Measurements from ENCODE around the gene PRPSAP1.
A peak's percentile ranks its signal among the peaks of the same experiment; 100 is the strongest.

Gene PRPSAP1

GRCh38 chr17:76369379-76369778 is 15.7 kb upstream of the PRPSAP1 start:
- Histone ChIP-seq H3K36me3 (ENCODE audit: control insufficient read depth in 2 of 2, insufficient read depth in 1 of 2, low read length in 2 of 2) (no peaks in the 10 kb centered on the region), H3K4me1 (ENCODE audit: control insufficient read depth, insufficient read depth, low read length) (peaks cover 12% of the 10 kb centered on the region), H3K4me3 (ENCODE audit: low read depth, low read length) (no peak overlapping the region), H3K27ac (ENCODE audit: extremely low read depth, low read depth, low read length) (no peak overlapping the region), H3K9me3 (ENCODE audit: control insufficient read depth, insufficient read depth, low read depth, low read length) (no peaks in the 10 kb centered on the region)
- ChIA-PET CTCF (interaction anchor here (0.5 to 2.1 kb wide), 7 partner anchors 10 to 90 kb away, joined by 3 to 17 read pairs (median 6); partner anchors contain the start of gene SPHK1), POLR2A (interaction anchor here (0.7 to 2.4 kb wide), 2 partner anchors 16 to 95 kb away, joined by 5 to 13 read pairs; partner anchors contain the start of gene PRPSAP1)
- TF ChIP-seq ZNF416 (tag by site-specific recombination; IDR thresholded peaks at IDR 0.05) (no peak), ZNF561 (tag by site-specific recombination; IDR thresholded peaks at IDR 0.05; ENCODE audit: borderline replicate concordance) (no peak), ZSCAN30 (tag by site-specific recombination; IDR thresholded peaks at IDR 0.05) (no peak), ZNF501 (tag by site-specific recombination; IDR thresholded peaks at IDR 0.05) (no peak), ZIC2 (tag by site-specific recombination; IDR thresholded peaks at IDR 0.05) (no peak), ZNF510 (tag by site-specific recombination; IDR thresholded peaks at IDR 0.05; ENCODE audit: insufficient replicate concordance) (no peak), PRDM1 (tag by site-specific recombination; IDR thresholded peaks at IDR 0.05) (no peak), ZNF140 (tag by site-specific recombination; IDR thresholded peaks at IDR 0.05) (no peak), ZNF248 (tag by site-specific recombination; IDR thresholded peaks at IDR 0.05) (no peak), ZNF521 (tag by site-specific recombination; IDR thresholded peaks at IDR 0.05) (no peak), ZNF514 (tag by site-specific recombination; IDR thresholded peaks at IDR 0.05) (no peak), ZNF16 (tag by site-specific recombination; IDR thresholded peaks at IDR 0.05; ENCODE audit: low read depth) (no peak)
- TF ChIP-seq, protein P1, sequence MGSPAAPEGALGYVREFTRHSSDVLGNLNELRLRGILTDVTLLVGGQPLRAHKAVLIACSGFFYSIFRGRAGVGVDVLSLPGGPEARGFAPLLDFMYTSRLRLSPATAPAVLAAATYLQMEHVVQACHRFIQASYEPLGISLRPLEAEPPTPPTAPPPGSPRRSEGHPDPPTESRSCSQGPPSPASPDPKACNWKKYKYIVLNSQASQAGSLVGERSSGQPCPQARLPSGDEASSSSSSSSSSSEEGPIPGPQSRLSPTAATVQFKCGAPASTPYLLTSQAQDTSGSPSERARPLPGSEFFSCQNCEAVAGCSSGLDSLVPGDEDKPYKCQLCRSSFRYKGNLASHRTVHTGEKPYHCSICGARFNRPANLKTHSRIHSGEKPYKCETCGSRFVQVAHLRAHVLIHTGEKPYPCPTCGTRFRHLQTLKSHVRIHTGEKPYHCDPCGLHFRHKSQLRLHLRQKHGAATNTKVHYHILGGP (tag by site-specific recombination; IDR thresholded peaks at IDR 0.05): no peak

DNA sequence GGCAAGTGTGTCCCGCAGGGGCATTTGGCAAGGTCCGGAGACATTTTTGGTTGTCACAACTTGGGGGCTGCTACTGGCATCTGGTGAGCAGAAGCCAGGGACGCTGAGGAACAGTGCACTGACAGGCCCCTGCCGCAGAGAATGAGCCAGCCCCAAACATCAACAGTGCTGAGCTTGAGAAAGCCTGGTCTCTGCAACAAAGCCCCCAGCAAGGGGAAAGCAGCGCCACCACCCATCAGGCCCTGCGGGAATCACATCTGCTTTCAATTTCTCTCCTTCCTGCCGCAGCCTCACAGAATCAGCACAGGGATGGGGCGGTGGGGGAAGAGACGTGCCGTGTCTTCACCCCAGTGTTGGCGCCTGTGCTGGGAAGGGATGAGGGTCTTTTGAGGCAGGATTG is 14.8 kb upstream of the PRPSAP1 start:
- ChIA-PET CTCF (interaction anchor here (1.1 to 2.1 kb wide), 3 partner anchors 13 to 18 kb away, joined by 3 to 17 read pairs (median 4); no protein-coding TSS in a partner anchor), POLR2A (interaction anchor here (0.7 to 2.4 kb wide), 3 partner anchors 15 to 94 kb away, joined by 5 to 13 read pairs (median 6); partner anchors contain the start of gene PRPSAP1)
- Histone ChIP-seq H3K4me3 (ENCODE audit: low read depth, low read length) (no peak overlapping the region), H3K27ac (ENCODE audit: extremely low read depth, low read depth, low read length) (no peak overlapping the region), H3K9me3 (ENCODE audit: control insufficient read depth, insufficient read depth, low read depth, low read length) (no peaks in the 10 kb centered on the region), H3K4me1 (ENCODE audit: control insufficient read depth, insufficient read depth, low read length) (peaks cover 12% of the 10 kb centered on the region), H3K36me3 (ENCODE audit: control insufficient read depth in 2 of 2, insufficient read depth in 1 of 2, low read length in 2 of 2) (no peaks in the 10 kb centered on the region)
- TF ChIP-seq GLI4 (tag by site-specific recombination; IDR thresholded peaks at IDR 0.05) (no peak), ZNF555 (tag by site-specific recombination; conservative IDR thresholded peaks at IDR 0.05) (no peak), SALL2 (tag by site-specific recombination; IDR thresholded peaks at IDR 0.05; ENCODE audit: borderline replicate concordance) (no peak), ZFP41 (tag by site-specific recombination; IDR thresholded peaks at IDR 0.05; ENCODE audit: borderline replicate concordance) (no peak), ZNF473 (tag by site-specific recombination; IDR thresholded peaks at IDR 0.05) (no peak), IKZF3 (tag by site-specific recombination; IDR thresholded peaks at IDR 0.05) (no peak), ZNF121 (tag by site-specific recombination; IDR thresholded peaks at IDR 0.05) (no peak)
- TF ChIP-seq, protein P2, sequence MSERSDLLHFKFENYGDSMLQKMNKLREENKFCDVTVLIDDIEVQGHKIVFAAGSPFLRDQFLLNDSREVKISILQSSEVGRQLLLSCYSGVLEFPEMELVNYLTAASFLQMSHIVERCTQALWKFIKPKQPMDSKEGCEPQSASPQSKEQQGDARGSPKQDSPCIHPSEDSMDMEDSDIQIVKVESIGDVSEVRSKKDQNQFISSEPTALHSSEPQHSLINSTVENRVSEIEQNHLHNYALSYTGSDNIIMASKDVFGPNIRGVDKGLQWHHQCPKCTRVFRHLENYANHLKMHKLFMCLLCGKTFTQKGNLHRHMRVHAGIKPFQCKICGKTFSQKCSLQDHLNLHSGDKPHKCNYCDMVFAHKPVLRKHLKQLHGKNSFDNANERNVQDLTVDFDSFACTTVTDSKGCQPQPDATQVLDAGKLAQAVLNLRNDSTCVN (tag by site-specific recombination; optimal IDR thresholded peaks at IDR 0.05): no peak

DNA sequence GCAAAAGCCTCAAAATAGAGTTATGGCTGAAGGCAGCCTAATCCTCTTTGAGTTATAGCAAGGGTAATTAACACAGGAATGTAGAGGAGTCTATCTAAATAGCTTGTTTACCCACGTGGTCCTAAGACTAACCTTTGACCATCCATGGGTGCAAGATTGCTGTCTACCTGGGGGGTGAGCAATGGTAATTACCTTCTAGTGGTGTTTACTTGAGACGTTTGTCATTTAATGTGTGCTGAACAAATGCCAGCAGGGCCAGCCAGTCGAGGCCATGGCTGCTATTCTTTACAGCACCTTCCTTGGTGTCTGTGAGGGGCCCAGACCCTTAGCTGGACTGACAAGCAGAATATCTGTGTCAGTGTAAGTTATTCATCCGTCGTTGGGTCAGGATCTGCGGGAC is 13.9 kb upstream of the PRPSAP1 start:
- ChIA-PET CTCF (interaction anchor here (0.5 to 1.1 kb wide), 5 partner anchors 13 to 594 kb away, joined by 3 to 4 read pairs (median 3); partner anchors contain the start of gene PRPSAP1), POLR2A (no interaction called here)
- H3K4me3 ChIP-seq (ENCODE audit: low read depth, low read length): no peak overlapping the region
- peaks cover 12% of the 10 kb centered on the region for H3K4me1 ChIP-seq (ENCODE audit: control insufficient read depth, insufficient read depth, low read length)
- H3K9me3 ChIP-seq (ENCODE audit: control insufficient read depth, insufficient read depth, low read depth, low read length): no peaks in the 10 kb centered on the region
- no peaks in the 10 kb centered on the region for H3K36me3 ChIP-seq (ENCODE audit: control insufficient read depth in 2 of 2, insufficient read depth in 1 of 2, low read length in 2 of 2)
- no peak overlapping the region for H3K27ac ChIP-seq (ENCODE audit: extremely low read depth, low read depth, low read length)
- TF ChIP-seq ZNF747 (tag by site-specific recombination; IDR thresholded peaks at IDR 0.05): no peak
- no peak for TF ChIP-seq ZNF76 (tag by site-specific recombination; IDR thresholded peaks at IDR 0.05; ENCODE audit: borderline replicate concordance, low read depth)
- TF ChIP-seq MYNN (tag by site-specific recombination; IDR thresholded peaks at IDR 0.05; ENCODE audit: borderline replicate concordance): no peak
- TF ChIP-seq, protein P3, sequence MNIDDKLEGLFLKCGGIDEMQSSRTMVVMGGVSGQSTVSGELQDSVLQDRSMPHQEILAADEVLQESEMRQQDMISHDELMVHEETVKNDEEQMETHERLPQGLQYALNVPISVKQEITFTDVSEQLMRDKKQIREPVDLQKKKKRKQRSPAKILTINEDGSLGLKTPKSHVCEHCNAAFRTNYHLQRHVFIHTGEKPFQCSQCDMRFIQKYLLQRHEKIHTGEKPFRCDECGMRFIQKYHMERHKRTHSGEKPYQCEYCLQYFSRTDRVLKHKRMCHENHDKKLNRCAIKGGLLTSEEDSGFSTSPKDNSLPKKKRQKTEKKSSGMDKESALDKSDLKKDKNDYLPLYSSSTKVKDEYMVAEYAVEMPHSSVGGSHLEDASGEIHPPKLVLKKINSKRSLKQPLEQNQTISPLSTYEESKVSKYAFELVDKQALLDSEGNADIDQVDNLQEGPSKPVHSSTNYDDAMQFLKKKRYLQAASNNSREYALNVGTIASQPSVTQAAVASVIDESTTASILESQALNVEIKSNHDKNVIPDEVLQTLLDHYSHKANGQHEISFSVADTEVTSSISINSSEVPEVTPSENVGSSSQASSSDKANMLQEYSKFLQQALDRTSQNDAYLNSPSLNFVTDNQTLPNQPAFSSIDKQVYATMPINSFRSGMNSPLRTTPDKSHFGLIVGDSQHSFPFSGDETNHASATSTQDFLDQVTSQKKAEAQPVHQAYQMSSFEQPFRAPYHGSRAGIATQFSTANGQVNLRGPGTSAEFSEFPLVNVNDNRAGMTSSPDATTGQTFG (tag by site-specific recombination; IDR thresholded peaks at IDR 0.05; ENCODE audit: borderline replicate concordance): no peak
- peak; percentile 74 for TF ChIP-seq SETDB1 (IDR thresholded peaks at IDR 0.05; ENCODE audit: insufficient read length, low read length)
- TF ChIP-seq, protein P1 (tag by site-specific recombination; IDR thresholded peaks at IDR 0.05): peak; percentile 47; the same call in 1 of the 2 replicates
- TF ChIP-seq ZNF211 (tag by site-specific recombination; IDR thresholded peaks at IDR 0.05; ENCODE audit: low read depth): no peak

Measured in HEK293 (cell line).